Common myeloid progenitor, CD34-positive (primary cell): ENCODE data around the gene KIAA2012.

ENCODE experiments used
- CTCF ChIA-PET: fragments of 350-600 bp; sonication (Branson Sonifier 250); formaldehyde crosslinking; loops from one replicate; lab custom pipeline; 2021; ENCODE audit warnings: antibody characterized with exemption; lab: Charles Lee
- POLR2A ChIA-PET: fragments of 350-600 bp; sonication (Branson Sonifier 250); formaldehyde crosslinking; loops from one replicate; lab custom pipeline; 2021; ENCODE audit warnings: antibody characterized with exemption; lab: Charles Lee
- DNase-seq, 3 donors: peaks; one replicate each; pipeline versions ENCODE4 v3.0.0 to v3.0.0-alpha.2; 2013
- H3K27ac ChIP-seq, 2 experiments: 1 replicate in 1 of 2; 2 replicates in 1 of 2; pipeline ENCODE4 v1.7.0; 2013; ENCODE audit warnings: inconsistent platforms in 2 of 2, low read length in 2 of 2, mild to moderate bottlenecking in 2 of 2, low read depth in 1 of 2, moderate library complexity in 1 of 2; ENCODE audit not compliant: severe bottlenecking in 2 of 2, insufficient read depth in 1 of 2, poor library complexity in 1 of 2
- H3K27me3 ChIP-seq, 5 experiments: replicated peaks in 2 of 5; 1 replicate in 3 of 5; 2 replicates in 2 of 5; pipeline versions ENCODE4 v1.6.1 to v1.7.0; 2013; ENCODE audit warnings: low read length in 4 of 5, mild to moderate bottlenecking in 2 of 5, moderate library complexity in 2 of 5, inconsistent platforms in 1 of 5; ENCODE audit not compliant: insufficient read depth in 5 of 5, control insufficient read depth in 4 of 5
- H3K36me3 ChIP-seq, 4 experiments: 1 replicate in 2 of 4; 2 replicates in 2 of 4; pipeline versions ENCODE4 v1.6.1 to v1.7.0; 2013; ENCODE audit warnings: low read length in 3 of 4, control low read depth in 1 of 4, mild to moderate bottlenecking in 1 of 4; ENCODE audit not compliant: control insufficient read depth in 4 of 4, insufficient read depth in 4 of 4
- H3K4me1 ChIP-seq, 4 experiments: 1 replicate in 3 of 4; 2 replicates in 1 of 4; pipeline versions ENCODE4 v1.6.1 to v1.7.1; 2013; ENCODE audit warnings: low read length in 3 of 4, mild to moderate bottlenecking in 3 of 4, control low read depth in 1 of 4, inconsistent platforms in 1 of 4, moderate library complexity in 1 of 4; ENCODE audit not compliant: control insufficient read depth in 4 of 4, insufficient read depth in 4 of 4; ENCODE audit errors: control extremely low read depth in 1 of 4
- H3K4me3 ChIP-seq, 7 experiments: 1 replicate in 4 of 7; 2 replicates in 3 of 7; pipeline versions ENCODE4 v1.5.1 to v1.7.0; 2013; ENCODE audit warnings: mild to moderate bottlenecking in 7 of 7, low read length in 6 of 7, moderate library complexity in 6 of 7, inconsistent platforms in 2 of 7, low read depth in 2 of 7, control low read depth in 1 of 7; ENCODE audit not compliant: insufficient read depth in 4 of 7, control insufficient read depth in 1 of 7; ENCODE audit errors: extremely low read depth in 1 of 7
- H3K9me3 ChIP-seq, 5 experiments: 1 replicate in 4 of 5; 2 replicates in 1 of 5; pipeline versions ENCODE4 v1.6.1 to v1.7.1; 2013; ENCODE audit warnings: low read length in 4 of 5, mild to moderate bottlenecking in 2 of 5, inconsistent platforms in 1 of 5, low read depth in 1 of 5, moderate library complexity in 1 of 5; ENCODE audit not compliant: control insufficient read depth in 4 of 5, insufficient read depth in 2 of 5; ENCODE audit errors: control extremely low read depth in 1 of 5
- WGBS: methylation state at CpG from one replicate; pipeline ENCODE4 v1.1.5; 2013; ENCODE audit not compliant: insufficient coverage; 5-methylcytosine and 5-hydroxymethylcytosine counted together

The KIAA2012 gene

GRCh38 chr2:202141329-202141947 lies 68.4 kb downstream of the KIAA2012 start:
- Histone ChIP-seq H3K27ac (no peak overlapping the region), H3K4me1 (no peaks in the 10 kb centered on the region), H3K4me3 (no peak overlapping the region), H3K27me3 (peaks cover 0 to 1% (median 0%) of the 10 kb centered on the region in 5 experiments), H3K36me3 (no peaks in the 10 kb centered on the region), H3K9me3 (no peaks in the 10 kb centered on the region)
- WGBS: 100% methylated on average over 2 of the region's 4 CpGs
- DNase-seq: no peak
- ChIA-PET CTCF (interaction anchor here (0.8 kb wide), 1 partner anchor 10 kb away, joined by 4 read pairs; no protein-coding TSS in a partner anchor), POLR2A (no interaction called here)

- H3K4me1 ChIP-seq: no peaks in the 10 kb centered on the region
- DNase-seq: no peak
- H3K4me3 ChIP-seq: no peak overlapping the region
- no peak overlapping the region for H3K27ac ChIP-seq
- H3K9me3 ChIP-seq: no peaks in the 10 kb centered on the region
- peaks cover 0 to 1% (median 0%) of the 10 kb centered on the region in 5 experiments for H3K27me3 ChIP-seq
- H3K36me3 ChIP-seq: no peaks in the 10 kb centered on the region
- POLR2A ChIA-PET: interaction anchor here (0.6 kb wide), 1 partner anchor 42 kb away, joined by 3 read pairs; no protein-coding TSS in a partner anchor
- CTCF ChIA-PET: no interaction called here
- WGBS: no CpG with 5 or more reads among the region's 1 CpG
Measured at GRCh38 chr2:202142540-202142939, 69.5 kb downstream of the KIAA2012 start.

GRCh38 chr2:202147775-202148174 lies 74.7 kb downstream of the KIAA2012 start:
- no peak for DNase-seq
- POLR2A ChIA-PET: no interaction called here
- WGBS: 100% methylated on average over 2 of the region's 4 CpGs

GRCh38 chr2:202148515-202149154 lies 75.6 kb downstream of the KIAA2012 start:
- H3K27me3 ChIP-seq: peaks cover 0 to 1% (median 0%) of the 10 kb centered on the region in 5 experiments
- no peaks in the 10 kb centered on the region for H3K4me1 ChIP-seq
- WGBS: 95% methylated on average over 16 of the region's 17 CpGs
- POLR2A ChIA-PET: no interaction called here
- no peak for DNase-seq
- no peaks in the 10 kb centered on the region for H3K36me3 ChIP-seq
- H3K4me3 ChIP-seq: no peak overlapping the region
- no peak overlapping the region for H3K27ac ChIP-seq
- H3K9me3 ChIP-seq: no peaks in the 10 kb centered on the region
- CTCF ChIA-PET: interaction anchor here (0.8 to 1.4 kb wide), 3 partner anchors 73 to 318 kb away, joined by 3 to 5 read pairs (median 3); no protein-coding TSS in a partner anchor

More at GRCh38 chr2:202147775-202148174, 74.7 kb downstream of the KIAA2012 start:
- Histone ChIP-seq H3K27ac (no peak overlapping the region), H3K9me3 (no peaks in the 10 kb centered on the region), H3K27me3 (peaks cover 0 to 1% (median 0%) of the 10 kb centered on the region in 5 experiments), H3K36me3 (no peaks in the 10 kb centered on the region), H3K4me3 (no peak overlapping the region), H3K4me1 (no peaks in the 10 kb centered on the region)
- CTCF ChIA-PET: interaction anchor here (0.7 to 1.3 kb wide), 3 partner anchors 8 to 317 kb away, joined by 3 to 5 read pairs (median 3); no protein-coding TSS in a partner anchor

- no peak for DNase-seq
- ChIA-PET POLR2A (no interaction called here), CTCF (interaction anchor here (1.4 kb wide), 1 partner anchor 74 kb away, joined by 3 read pairs; no protein-coding TSS in a partner anchor)
- H3K4me3 ChIP-seq: no peak overlapping the region
- H3K27me3 ChIP-seq: peaks cover 0 to 1% (median 0%) of the 10 kb centered on the region in 5 experiments
- WGBS: 92% methylated on average over 8 of the region's 13 CpGs
- no peak overlapping the region for H3K27ac ChIP-seq
- H3K4me1 ChIP-seq: no peaks in the 10 kb centered on the region
- H3K9me3 ChIP-seq: no peaks in the 10 kb centered on the region
- H3K36me3 ChIP-seq: no peaks in the 10 kb centered on the region
Measured at GRCh38 chr2:202149155-202149762, 76.2 kb downstream of the KIAA2012 start.

GRCh38 chr2:202149936-202150335 lies 76.9 kb downstream of the KIAA2012 start:
- no peaks in the 10 kb centered on the region for H3K27me3 ChIP-seq
- no peaks in the 10 kb centered on the region for H3K9me3 ChIP-seq
- no peak overlapping the region for H3K4me3 ChIP-seq
- WGBS: 100% methylated on average over 1 of the region's 4 CpGs
- no peaks in the 10 kb centered on the region for H3K36me3 ChIP-seq
- no peaks in the 10 kb centered on the region for H3K4me1 ChIP-seq
- DNase-seq: no peak
- ChIA-PET CTCF (interaction anchor here (1.4 kb wide), 1 partner anchor 74 kb away, joined by 3 read pairs; no protein-coding TSS in a partner anchor), POLR2A (no interaction called here)
- H3K27ac ChIP-seq: no peak overlapping the region
